GM21786 (cell line): ENCODE results near the gene NPIPA2.
"Not testable (repeated sequence)": the region's sequence is repeated elsewhere in the genome, so short reads cannot be mapped to it uniquely, and the experiment has no call there.

Experiments used
- ATAC-seq: cut with Tn5 transposase; IDR thresholded peaks from one replicate; pipeline ENCODE4 v1.9.1; 2021; ENCODE audit not compliant: unreplicated experiment

The NPIPA2 gene

GRCh38 chr16:14742273-14743128 lies at the start of gene NPIPA2:
Gene NPIPA2 (plus strand): TSS chr16:14742533. CDS start chr16:14748066, 5,533 bp downstream.
- peak; percentile 99 for ATAC-seq

DNA sequence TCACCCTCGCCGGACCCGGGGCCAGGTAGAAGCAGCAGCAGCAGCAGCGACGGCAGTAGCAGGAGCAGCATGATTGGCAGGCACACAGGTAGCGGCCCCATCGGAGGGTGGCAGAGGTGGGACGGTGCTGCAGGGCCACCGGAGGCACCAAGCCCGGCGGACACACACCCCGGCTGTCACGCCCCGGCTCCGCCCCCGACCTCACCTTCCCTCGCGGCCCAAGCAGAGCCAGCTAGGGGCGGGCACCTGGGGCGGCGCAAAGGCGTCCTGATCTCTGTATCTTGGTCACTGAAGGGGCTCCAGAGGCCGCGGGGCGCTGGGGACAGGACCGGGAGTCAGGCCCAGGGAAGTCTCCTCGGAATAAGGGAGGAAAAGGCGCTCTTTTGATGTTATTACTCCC lies 48.2 kb upstream of the NPIPA2 start, which contains the start of gene PLA2G10:
PLA2G10 (minus strand) TSS at position 180 of the 400 bp plus-strand sequence; CDS start at position 101, 79 bp downstream.
- ATAC-seq: not testable (repeated sequence)

GRCh38 chr16:14701859-14702258 lies 40.5 kb upstream of the NPIPA2 start:
- not testable (repeated sequence) for ATAC-seq

DNA sequence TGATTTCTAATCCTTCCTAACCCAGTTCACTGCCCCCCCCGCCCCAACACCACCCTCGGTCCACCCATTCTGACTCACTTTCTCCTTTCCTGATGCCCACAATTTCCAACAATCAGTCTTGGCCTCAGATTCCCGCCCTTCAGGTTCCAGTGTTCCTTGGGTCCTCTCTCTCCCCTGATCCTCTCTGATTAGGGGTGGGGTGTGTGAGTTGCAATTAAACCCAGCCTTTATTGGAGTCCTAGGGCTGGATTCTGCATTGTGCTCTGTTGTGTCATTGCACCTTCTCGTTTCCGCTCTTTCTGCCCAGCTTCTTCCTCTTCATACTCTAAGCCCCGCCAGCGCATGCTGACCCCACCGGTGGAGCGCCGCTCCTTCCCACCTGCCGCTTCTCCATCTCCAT lies 39.7 kb upstream of the NPIPA2 start:
- ATAC-seq: not testable (repeated sequence)

DNA sequence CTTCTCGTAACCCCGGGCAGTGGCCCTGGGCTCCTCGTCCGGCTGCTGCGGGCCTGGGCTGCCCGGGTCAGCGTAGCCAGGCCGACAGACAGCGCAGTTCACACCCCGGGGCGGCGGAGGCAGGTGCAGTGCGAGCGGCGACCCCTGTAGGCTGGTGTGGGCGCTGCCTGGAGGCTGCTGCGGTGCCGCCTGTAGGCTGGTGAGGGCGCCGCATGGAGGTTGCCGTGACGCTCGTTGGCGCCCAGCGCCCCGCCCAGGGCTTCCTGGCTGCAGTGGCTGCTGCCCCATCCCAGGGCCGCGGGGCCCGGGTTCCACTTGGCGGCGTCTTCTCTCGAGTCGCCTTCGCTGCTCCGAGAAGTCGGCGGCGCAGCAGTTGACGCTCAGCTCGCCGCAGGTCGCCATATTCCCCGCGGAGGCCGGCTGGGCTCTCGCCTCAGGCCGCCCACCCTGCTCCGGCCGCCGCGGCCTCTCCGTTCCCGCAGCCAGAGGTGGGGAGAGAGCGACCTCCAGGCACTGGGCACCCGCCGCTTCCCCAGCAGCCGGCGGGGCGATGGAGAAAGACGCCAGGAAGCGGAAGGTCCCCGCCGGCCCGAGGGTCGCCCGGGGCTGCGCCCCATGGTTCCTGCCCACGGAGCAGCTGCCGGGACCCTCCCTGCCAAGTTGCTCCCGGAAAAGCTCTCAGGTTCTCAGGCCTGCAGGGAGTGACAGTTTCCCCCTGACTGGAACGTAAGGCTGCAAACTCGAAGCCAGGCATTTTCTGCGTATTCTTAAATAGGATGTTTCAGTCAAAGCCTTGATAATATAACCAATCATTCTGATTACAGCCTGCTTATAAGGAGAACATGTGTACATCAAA lies 38.9 kb upstream of the NPIPA2 start, which contains the start of gene NPIPA3:
NPIPA3 (plus strand) TSS at position 256 of the 856 bp plus-strand sequence. CDS start 5,533 bp downstream, outside the sequence.
- ATAC-seq: peak; percentile 99

DNA sequence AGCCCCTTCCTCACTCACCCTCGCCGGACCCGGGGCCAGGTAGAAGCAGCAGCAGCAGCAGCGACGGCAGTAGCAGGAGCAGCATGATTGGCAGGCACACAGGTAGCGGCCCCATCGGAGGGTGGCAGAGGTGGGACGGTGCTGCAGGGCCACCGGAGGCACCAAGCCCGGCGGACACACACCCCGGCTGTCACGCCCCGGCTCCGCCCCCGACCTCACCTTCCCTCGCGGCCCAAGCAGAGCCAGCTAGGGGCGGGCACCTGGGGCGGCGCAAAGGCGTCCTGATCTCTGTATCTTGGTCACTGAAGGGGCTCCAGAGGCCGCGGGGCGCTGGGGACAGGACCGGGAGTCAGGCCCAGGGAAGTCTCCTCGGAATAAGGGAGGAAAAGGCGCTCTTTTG lies 9.1 kb upstream of the NPIPA2 start:
- not testable (repeated sequence) for ATAC-seq

DNA sequence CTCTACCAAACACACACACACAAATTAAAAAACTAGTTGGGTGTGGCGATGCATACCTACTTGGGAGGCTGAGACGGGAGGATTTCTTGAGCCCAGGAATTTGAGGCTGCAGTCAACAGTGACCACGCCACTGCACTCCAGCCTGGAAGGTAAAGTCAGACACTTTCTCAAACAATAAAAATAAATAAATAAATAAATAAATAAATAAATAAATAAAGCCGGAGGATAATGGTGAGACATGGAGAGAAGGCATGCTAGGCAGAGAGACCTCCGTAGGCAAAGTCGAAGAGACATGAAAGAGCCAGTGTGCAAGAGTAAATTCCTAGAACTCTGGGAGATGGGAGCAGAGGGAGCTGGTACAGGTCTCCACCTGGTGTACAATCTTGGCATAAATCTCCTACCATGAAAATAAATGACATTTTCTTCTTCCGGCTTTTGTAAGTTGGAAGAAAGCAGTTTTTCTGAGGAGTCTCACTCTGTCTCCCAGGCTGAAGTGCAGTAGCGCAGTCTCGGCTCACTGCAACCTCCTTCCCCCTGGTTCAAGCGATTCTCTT lies 1.4 kb upstream of the NPIPA2 start:
- ATAC-seq: not testable (repeated sequence)

- not testable (repeated sequence) for ATAC-seq
Observed at GRCh38 chr16:14741794-14742193, 539 bp upstream of the NPIPA2 start.

DNA sequence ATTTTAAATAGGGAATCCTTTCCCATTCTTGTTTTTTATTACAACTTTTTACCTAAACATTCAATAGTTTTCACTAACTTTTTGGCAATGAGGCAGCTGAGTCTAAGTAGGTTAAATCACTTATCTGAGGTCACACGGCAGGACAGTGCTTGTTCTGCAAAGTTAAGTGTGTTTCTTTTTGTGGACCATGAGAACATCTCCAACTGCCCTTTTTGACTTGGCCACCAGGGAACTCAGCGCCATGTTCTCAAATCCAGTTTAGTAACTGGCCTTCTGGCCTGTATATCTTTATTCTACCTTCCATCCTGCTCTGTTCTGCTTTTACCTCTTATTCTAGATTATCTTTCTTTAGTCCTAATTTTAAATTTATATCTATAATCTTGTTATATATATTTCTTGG lies 31.3 kb downstream of the NPIPA2 start:
- not testable (repeated sequence) for ATAC-seq

DNA sequence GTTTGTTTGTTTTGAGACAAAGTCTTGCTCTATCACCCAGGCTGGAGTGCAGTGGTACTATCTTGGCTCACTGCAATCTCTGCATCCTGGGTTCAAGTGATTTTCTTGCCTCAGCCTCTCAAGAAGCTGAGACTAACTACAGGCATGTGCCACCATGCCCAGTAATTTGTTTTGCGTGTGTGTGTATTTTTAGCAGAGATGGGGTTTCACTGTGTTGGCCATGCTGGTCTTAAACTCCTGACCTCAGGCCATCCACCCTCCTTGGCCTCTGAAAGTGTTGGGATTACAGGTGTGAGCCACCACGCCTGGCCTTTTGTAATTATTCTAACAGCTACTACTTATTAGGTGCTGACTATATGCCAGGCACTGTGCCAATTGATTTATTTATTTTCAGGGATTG lies 33.3 kb downstream of the NPIPA2 start:
- not testable (repeated sequence) for ATAC-seq

DNA sequence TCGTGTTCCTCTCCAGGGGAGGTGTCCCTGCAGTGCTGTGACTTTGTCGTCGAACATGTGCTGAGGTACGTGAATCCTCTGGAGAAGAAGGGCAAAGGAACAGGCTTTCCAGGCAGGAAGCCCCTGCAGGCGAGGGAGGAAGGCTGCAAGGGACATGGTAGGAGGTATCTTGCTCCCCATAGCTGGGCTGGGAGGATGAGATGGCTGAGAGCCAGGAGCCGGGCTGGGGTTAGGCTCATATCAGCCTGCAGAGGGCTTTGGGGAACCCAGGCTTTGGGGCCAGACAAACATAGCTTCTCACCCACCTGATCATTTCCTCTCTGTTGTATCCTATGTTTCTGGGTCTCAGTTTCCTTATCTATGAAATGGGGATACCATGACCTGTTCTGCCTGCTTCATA lies 34.4 kb downstream of the NPIPA2 start:
- not testable (repeated sequence) for ATAC-seq

- not testable (repeated sequence) for ATAC-seq
Observed at GRCh38 chr16:14779368-14779877, 37.1 kb downstream of the NPIPA2 start.

DNA sequence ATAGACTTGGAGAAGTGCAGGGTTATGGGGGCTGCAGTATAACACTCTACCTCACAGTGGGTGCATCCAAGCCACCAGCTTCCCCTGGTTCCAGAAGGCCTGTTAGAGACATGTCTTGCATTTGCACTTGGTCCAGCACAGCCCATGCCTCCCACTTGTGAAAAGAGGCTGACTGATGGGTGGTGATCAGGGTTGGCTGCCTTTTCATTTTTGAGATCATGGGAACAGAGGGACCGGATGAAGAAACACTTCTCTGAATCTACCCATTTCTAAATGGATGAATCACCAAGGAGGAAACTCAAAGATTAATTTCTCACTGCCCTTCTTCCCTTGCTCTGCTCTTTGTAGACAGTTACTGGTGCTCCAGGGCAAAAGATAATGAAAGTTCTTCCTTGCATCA lies 43.8 kb downstream of the NPIPA2 start:
- ATAC-seq: not testable (repeated sequence)

DNA sequence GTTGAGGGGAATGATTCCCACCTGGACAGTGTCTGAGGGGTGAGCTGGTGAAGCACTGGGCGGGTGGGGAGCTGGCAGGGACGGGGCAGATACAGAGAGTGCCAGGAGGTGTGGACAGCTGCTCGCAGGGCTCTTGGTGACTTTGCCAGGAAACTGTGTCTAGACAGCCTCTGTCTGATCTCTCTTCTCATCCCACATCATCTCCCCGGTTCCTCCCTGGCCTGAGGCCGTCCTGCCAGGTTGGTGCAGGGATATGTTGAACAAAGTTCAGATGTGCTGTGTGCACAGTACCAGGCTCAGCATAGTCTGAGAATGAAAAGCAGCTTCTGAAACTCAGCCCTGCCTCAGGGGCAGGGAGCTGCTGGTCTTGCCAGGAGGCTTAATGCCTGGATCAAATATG lies 47.2 kb downstream of the NPIPA2 start:
- not testable (repeated sequence) for ATAC-seq

DNA sequence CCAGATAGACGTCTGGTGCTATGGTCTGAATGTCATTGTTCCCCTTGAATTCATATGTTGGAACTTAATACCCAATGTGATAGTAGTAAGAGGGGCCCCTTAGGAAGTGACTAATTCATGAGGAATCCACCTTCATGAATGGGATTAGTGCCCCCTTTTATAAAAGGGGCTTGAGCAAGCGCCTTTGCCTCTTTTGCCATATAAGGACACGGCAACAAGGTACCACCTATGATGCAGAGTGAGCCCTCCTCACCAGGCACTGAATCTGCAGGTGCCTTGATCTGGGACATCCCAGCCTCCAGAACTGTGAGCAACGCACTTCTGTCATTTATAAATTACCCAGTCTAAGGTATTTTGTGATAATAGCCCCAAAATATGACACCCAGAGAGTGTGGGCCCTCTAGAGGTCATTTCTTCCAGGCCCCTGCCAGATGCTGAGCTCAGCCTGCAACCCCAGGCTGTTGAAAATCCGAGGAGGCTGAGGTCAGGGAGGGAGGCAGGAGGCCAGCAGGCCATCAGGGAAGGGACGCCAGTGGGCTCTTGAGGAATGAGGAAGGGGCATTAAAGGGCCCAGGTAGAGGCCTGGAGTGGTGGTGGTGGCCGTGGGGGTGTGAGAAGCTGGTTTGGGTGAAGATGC lies 48.1 kb downstream of the NPIPA2 start:
- not testable (repeated sequence) for ATAC-seq

DNA sequence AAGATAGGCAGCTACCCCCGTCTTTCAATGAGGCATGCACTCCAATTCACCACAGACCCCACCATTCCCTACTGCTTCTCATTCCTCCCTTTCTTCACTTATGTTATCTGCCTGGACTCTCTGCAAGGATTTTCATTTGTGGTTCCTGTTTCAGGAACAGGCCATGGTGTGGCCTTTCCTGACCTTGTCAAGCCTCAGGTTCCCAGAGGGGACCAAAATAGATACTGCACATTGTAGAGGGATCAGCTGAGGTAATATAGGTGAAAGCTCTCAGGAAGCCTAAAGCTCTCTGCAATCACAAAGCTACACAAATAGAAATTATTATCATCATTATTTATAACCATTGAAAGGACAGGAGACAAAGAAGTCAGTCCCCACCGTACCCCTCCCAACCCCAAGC lies 50.6 kb downstream of the NPIPA2 start:
- not testable (repeated sequence) for ATAC-seq

DNA sequence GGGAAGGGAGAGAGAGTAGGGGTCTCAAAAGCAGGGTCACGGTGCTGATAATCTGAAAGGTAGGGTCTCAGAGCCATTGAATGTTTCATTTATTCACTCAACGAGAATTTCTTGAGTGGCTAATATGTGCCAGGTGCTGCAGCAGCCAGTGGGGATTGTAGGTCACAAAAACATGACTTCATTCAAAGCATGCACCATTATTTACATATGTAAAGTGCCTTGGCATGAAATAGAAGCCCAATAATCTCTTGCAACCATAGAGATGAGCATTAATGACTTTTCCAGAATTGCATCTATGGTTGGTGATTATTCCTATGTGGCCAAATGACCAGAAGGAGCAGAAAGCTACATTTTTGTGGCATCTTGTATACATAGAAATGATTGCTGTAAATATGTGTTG lies 55.2 kb downstream of the NPIPA2 start:
- ATAC-seq: not testable (repeated sequence)

DNA sequence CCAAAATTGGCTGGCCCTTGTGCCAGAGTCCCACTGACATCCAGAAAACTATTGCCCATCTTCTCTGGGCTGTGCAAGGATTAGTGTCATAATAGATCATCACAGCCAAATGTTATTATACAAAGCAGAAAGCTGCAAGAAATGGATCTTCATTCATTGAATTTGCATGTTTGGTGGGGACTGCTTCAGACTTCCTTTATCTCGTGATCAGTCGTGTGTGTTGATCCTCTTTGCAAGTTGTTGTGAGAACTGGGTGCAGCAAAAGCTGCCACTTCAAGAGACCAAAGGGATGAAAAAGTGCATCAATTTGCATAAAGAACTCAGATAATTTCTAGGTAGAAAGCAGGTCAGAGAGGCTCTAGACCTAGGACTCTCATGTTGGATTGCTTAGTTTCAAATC lies 61.2 kb downstream of the NPIPA2 start:
- not testable (repeated sequence) for ATAC-seq

- not testable (repeated sequence) for ATAC-seq
Observed at GRCh38 chr16:14807184-14807678, 64.9 kb downstream of the NPIPA2 start.

DNA sequence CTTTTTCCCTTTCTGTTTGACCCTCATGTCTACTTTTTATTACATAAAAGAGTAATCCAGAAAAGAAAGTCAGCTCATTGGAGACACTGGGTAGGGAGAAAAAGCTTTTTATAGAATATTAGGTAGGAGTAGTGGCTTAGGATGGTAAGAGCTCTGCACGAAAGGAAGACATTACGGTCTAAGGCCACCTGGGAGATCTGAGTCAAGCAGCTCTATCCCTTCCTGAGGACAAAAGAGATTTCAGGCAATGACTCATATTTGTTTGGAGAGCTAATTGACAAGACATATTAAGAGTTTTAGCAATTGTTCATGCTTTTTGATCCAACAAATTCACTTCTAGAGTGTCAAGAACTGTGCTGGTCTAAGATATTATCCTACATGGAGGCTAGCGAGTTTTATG lies 71.6 kb downstream of the NPIPA2 start:
- ATAC-seq: not testable (repeated sequence)
